ENCODE data around the gene ANO1.

ANO1 gene

GRCh38 chr11:70116386-70117065 lies 38.4 kb downstream of the ANO1 start:
- no peak for DNase-seq (ENCODE audit: low read depth)

- DNase-seq (ENCODE audit: low read depth) = no peak
These were observed 39.5 kb downstream of the ANO1 start for GRCh38 chr11:70117567-70118145.

- DNase-seq (ENCODE audit: low read depth) = no peak
These were observed 40.5 kb downstream of the ANO1 start for GRCh38 chr11:70118642-70119041.

GRCh38 chr11:70119502-70119901 lies 41.4 kb downstream of the ANO1 start:
- no peak for DNase-seq (ENCODE audit: low read depth)

GRCh38 chr11:70120674-70121073 lies 42.6 kb downstream of the ANO1 start:
- DNase-seq (ENCODE audit: low read depth) = no peak

- DNase-seq (ENCODE audit: low read depth) = no peak
These were observed 44.5 kb downstream of the ANO1 start for GRCh38 chr11:70122490-70123198.

GRCh38 chr11:70123711-70124110 lies 45.6 kb downstream of the ANO1 start:
- no peak for DNase-seq (ENCODE audit: low read depth)

GRCh38 chr11:70124321-70125000 lies 46.3 kb downstream of the ANO1 start:
- no peak for DNase-seq (ENCODE audit: low read depth)

- DNase-seq (ENCODE audit: low read depth) = no peak
These were observed 48.4 kb downstream of the ANO1 start for GRCh38 chr11:70126494-70126893.

- no peak for DNase-seq (ENCODE audit: low read depth)
These were observed 49.7 kb downstream of the ANO1 start for GRCh38 chr11:70127653-70128434.

- DNase-seq (ENCODE audit: low read depth) = no peak
These were observed 50.4 kb downstream of the ANO1 start for GRCh38 chr11:70128435-70128906.

GRCh38 chr11:70129051-70129592 lies 51.0 kb downstream of the ANO1 start:
- DNase-seq (ENCODE audit: low read depth) = no peak

GRCh38 chr11:70130636-70131035 lies 52.5 kb downstream of the ANO1 start:
- DNase-seq (ENCODE audit: low read depth) = no peak

- DNase-seq (ENCODE audit: low read depth) = no peak
These were observed 53.6 kb downstream of the ANO1 start for GRCh38 chr11:70131606-70132190.

- no peak for DNase-seq (ENCODE audit: low read depth)
These were observed 54.5 kb downstream of the ANO1 start for GRCh38 chr11:70132641-70133040.

GRCh38 chr11:70133771-70134335 lies 55.7 kb downstream of the ANO1 start:
- no peak for DNase-seq (ENCODE audit: low read depth)

GRCh38 chr11:70134490-70134889 lies 56.4 kb downstream of the ANO1 start:
- no peak for DNase-seq (ENCODE audit: low read depth)

GRCh38 chr11:70135142-70135541 lies 57.0 kb downstream of the ANO1 start:
- DNase-seq (ENCODE audit: low read depth) = no peak

GRCh38 chr11:70135625-70136059 lies 57.5 kb downstream of the ANO1 start:
- no peak for DNase-seq (ENCODE audit: low read depth)

GRCh38 chr11:70137383-70137782 lies 59.3 kb downstream of the ANO1 start:
- no peak for DNase-seq (ENCODE audit: low read depth)

GRCh38 chr11:70138403-70138802 lies 60.3 kb downstream of the ANO1 start:
- no peak for DNase-seq (ENCODE audit: low read depth)

All from stimulated activated CD8-positive, alpha-beta memory T cell treated with anti-CD3 and anti-CD28 coated beads, Interleukin-4, amount 100 ng/mL, for 24 hours (primary cell).